Stimulated activated CD4-positive, alpha-beta T cell treated with anti-CD3 and anti-CD28 coated beads, Interleukin-12 subunit alpha, Interleukin-12 subunit beta, amount 100 ng/mL, for 24 hours (primary cell): ENCODE results near the gene CITED2.
"Not testable (repeated sequence)": the region's sequence is repeated elsewhere in the genome, so short reads cannot be mapped to it uniquely, and the experiment has no call there.

Source experiments
- DNase-seq, 2 experiments: peaks; one replicate each; pipeline ENCODE4 v3.0.0-alpha.2; 2020; ENCODE audit warnings: low read depth in 2 of 2

Gene CITED2

DNA sequence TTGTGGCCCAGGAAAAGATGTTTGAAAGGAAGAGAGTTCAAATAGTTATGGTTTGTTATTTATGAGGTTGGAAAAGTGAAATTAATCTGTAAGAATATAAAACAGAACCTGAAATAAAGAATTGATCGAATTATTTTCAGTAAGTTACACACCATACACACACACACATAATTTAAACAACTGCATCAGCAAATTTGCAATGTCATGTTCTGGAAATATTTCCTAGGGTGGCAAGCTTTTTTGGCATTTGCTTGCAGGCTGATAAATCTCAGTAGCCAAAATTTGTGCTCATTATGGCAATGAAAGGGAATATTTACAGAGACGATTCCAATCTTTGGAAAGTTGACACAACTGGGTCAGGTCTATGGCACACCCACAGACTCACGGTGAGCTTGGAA is 9.5 kb downstream of the CITED2 start:
- no peak for DNase-seq

DNA sequence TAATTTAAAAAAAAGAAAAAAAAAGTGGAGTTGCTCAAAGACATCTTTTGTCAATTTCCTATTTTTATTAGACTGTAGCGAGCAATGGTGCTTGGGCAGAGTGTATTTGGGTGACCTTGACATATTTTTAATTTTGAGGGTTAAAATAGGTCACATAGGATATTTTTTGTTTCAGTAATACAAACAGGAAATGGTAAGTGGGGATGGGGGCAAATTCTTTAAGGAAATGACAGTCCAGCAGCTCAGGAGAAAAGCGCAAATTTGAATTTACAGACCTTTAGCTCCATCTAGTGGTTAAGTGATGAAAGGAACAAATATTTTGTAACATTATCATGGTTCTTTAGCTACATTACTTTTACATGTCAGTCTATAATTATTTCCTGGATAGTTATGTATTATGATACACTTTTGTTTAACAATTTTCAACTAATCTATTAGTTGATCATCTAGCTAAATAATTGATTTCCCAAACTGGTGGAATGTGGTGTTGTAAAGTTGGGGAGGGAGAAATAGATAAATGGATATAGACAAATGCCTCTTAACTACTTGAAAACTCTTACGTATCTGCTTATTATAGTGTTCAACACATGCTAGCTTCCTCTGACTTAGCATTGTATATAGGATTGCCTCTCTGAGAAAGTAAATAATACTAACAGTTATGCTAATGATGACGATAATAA is 10.0 kb downstream of the CITED2 start:
- DNase-seq = no peak

DNA sequence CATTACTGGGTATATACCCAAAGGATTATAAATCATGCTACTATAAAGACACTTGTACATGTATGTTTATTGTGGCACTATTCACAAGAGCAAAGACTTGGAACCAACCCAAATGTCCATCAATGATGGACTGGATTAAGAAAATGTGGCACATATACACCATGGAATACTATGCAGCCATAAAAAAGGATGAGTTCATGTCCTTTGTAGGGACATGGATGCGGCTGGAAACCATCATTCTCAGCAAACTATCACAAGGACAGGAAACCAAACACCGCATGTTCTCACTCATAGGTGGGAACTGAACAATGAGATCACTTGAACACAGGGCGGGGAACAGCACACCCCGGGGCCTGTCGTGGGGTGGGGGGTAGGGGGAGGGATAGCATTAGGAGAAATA is 10.7 kb downstream of the CITED2 start:
- DNase-seq = not testable (repeated sequence)

DNA sequence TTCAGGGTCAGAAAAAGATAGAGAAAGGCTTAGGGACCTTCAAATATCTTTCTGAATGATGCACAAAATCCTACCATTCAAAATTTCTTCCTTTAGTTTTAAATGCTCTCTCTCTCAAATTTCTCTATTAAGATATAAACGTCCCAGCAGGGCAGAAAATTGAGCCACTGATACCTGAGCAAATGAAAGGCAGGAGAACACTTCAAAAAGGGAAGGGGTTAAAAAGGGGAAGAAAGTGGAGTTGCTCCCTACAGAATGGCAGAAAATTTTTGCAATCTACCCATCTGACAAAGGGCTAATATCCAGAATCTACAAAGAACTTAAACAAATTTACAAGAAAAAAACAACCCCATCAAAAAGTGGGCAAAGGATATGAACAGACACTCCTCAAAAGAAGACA is 11.3 kb downstream of the CITED2 start:
- DNase-seq = not testable (repeated sequence)

DNA sequence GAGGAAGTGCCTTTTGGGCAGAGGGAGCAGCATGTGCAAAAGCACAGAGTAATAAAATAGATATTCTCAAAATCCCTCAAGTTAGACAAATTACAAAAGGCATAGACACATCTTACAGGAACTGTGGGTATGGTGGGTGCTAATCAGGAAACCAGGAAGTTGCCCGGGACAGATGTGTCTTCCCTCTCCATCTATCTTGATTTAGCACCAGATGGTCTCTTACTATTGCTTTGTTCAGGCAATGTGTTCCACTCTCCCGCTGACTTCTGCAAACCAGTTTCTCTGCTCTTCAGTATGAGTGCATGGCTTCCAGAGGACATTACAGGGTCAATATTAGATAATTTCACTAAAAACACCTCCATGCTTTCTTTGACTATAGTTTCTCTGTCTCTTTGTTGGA is 13.2 kb downstream of the CITED2 start:
- DNase-seq = no peak

DNA sequence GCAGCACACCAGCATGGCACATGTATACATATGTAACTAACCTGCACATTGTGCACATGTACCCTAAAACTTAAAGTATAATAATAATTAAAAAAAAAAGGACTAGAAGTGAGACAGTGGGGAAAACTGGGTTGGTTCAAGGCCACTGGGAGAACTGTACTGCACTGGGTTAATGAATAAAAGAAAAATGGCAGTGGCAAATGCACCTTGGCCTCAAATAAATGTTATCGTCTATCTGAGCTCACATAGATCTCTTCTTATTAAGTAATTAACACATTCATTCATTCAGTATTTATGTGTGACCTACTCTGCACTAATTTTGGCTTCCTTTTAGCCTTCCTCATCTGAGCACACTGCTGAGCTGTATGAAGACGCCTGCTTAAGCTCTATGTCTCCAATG is 17.5 kb downstream of the CITED2 start:
- no peak for DNase-seq

DNA sequence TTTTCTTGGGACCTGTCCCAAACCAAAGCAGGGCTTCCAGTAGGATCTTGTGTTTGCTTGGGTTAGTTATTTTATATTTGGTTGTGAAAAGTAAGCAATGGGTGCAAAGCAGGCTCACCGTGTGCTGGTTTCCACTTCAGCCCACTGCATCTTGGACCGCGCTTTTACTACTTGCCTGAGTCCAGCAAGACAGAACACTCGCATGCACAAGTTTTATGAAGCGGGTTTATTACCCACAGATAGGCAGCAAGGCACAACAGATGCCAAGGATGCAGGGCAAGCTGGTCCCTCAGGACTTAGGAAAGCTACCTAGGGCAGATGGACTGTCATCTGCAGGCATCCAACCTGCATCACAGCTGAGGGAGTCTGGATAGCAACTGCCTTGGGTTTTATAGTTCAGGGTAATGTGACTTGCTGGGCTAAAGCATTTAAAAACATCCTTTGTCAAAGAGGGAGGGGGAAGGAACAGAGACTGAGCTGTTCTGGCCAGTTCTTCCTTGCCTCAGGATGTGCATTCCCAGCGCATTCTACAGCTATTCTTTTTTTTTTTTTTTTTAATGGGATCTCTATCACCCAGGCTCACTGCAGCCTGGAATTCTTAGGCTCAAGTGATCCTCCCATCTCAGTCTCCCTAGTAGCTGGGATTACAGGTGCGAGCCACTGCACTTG is 18.5 kb downstream of the CITED2 start:
- no peak for DNase-seq

DNA sequence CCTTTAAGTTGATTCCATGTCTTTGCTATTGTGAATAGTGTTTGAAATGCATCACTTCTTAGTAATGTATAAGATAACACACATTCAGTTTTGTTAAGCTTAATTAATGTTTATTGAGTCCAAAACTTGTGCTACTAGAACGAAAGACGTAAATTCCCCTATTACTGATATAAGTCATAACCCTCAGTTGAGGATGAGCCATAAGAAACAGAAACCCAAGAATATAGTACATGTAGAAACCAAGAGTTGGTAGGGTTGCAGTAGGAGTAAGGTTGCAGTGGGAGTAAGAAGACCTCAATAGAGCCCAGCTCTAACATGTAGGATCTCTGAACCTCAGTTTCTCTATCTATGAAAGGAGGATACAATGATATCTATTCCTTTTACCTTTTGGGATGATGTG is 19.3 kb downstream of the CITED2 start:
- DNase-seq = no peak

DNA sequence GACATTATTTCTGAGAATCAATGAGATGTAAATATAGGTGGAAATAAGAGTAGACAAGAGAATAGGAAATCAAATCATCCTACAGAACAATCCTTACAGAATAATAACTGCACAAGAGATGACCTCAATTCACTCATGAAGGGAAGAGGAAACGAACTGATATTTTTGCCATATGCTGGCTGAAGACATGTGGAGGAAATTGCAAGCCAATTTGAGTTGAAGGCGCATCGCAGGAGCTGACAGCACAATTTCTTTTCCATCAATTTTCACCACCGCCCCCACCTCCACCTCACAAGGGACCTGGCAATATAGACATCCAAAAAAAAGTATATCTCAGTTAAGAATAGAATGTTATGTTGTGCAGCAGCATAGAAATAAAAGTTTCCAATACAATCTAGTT is 20.3 kb downstream of the CITED2 start:
- no peak for DNase-seq

DNA sequence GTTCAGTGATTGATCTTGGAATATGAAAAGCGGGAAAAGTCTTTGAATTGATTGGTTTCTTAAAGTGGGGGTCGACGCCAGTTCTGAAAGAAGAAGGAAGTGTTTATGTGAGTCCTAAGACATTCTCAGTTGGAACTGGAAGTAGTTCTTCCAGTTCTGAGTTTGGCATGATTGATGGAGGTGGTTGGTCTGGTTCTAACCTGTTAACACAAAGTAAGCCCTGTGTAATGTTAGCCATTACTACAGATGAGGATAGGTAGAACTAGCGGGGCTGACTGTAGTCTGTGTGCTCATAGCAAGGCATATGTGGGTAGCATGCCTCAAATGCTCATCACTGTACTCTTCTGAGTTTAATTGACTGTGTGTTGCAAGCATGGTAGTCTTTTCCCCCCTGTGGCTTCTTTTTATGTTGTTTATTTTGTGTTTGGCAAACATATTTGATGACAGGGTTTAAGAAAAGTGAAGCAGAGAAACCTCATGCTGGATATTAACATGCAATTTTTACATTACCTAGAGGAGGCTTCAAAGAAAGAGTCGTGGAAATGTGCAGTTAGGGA is 24.9 kb downstream of the CITED2 start:
- no peak for DNase-seq

DNA sequence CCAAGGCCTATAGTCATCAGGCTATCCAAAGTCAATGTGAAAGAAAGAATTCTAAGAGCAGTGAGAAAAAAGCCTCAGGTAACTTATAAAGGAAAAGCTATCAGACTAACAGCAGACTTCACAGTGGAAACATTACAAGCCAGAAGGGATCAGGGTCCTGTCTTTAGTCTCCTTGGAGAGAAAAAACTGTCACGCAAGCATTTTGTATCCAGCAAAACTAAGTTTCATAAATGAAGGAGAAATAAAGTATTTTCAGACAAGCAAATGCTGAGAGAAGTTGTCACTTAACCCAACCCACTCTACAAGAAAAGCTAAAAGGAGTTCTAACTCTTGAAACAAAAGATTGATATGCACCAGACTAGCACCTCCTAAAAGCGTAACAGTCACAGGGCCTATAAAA is 28.1 kb downstream of the CITED2 start:
- no peak for DNase-seq

DNA sequence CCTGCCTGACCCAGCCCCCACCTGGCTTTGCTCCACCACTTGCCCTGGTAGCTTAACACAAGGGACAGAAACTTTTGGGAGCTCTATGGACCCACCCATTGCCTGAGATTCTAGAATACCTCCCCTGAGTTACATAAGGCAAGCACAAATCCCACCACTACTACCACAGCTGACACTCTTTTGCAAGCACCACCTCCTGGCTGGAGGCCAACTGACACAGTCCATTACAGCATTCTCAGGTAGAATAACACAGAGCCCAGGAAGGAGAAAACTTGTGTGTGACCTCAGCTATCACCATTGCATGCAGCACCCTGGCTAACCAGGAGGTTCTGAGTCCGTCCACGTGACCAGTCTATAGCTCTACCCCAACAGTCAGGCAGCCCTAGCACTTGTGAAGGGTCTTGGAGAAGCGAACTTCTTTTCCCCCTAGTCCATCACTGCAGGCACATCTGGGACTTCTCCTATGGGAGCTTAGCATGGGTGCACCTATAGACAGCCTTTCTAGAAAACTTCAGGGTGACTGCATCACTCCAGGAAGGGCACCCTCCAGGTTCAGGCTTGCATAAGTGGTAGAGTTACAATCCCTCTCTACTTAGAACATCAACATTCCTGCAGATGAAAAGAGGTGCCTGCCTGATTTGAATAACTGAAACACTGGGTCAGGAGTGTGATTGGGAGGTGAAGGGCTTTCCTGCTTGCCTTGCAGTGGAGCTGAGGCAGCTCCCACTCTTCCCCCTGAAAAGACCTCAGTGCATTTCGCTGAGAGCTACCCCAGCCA is 30.1 kb downstream of the CITED2 start:
- DNase-seq = no peak

DNA sequence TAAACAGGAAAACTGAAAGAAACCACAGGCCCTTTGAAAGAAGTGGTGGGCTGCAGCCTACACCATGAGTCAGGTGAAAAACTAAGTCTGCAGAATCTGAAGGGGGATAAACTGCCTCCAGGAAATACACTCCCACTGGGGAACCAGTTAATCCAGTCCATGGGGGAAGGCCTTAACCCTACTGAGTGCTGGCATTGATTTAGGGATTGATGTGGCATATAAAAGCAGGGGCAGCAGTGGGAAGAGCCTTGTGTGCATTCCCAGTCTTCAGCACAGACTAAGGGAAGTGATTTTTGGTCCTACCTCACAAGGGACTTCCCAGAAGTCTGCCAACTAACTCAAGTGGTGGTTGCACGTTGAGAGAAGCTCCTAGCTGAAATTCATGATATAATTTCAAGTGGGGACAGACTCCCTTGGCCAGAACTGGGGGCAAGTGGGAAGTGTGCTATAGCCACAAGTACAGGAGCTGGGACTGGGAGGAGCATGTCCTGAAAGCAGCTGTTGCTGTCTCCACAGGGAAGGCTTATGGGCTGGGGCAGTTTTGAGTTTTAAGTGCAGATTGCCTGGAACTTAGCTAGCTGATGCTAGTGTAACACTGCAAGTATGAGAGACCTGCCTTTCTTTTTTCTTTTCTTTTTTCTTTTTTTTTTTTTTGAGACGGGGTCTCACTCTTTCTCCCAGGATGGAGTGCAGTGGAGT is 31.2 kb downstream of the CITED2 start:
- DNase-seq = no peak

DNA sequence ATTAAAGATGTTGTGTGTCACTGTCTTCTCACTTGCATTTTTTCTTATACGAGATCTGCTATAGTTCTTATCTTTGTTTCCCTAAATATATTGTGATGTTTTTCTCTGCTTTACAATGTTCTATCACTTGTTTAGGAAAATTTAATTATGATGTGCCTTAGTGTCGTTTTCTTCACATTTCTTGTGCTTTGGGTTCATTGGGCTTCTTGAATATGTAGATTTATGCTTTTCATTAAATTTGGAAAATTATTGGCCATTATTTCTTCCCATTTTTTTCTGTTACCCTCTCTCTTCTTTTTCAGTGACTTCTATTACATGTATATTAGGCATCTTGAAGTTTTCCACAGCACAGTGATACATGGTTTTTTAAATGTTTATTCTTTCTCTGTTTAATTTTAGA is 33.4 kb downstream of the CITED2 start:
- no peak for DNase-seq

DNA sequence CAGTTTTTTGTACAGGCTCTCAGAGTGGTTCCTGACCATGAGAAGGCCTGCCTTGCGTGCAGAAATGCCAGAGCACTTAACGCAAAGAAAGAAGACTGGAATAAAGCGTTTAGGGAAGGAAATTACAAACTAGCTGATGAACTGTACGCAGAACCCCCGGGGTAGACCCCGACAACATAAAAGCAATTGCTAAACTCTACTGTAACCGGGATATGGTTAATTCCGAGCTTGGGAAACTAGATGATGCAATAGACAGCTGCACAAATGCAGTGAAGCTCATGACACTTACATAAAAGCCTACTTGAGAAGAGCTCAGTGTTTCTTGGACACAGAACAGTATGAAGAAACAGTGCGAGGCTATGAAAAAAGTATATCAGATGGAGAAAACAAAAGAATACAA is 35.7 kb downstream of the CITED2 start:
- no peak for DNase-seq

DNA sequence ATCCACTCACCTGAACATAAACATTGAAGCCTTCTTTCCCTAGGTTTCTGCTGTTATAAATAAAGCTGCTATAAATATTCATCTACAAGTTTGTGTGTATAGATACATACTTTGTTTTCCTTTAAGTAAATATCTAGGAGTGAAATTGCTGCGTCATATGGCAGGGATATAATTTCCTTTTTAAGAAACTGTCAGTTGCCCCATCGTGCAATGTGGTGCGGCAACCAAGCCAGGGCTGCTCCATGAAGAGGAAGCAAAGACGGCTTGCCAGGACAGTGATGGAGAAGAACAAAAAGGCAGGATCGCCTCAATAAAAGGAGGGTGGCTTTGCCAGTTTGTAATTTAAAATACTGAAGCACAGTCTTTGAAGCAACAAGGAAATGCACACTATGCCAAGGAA is 36.6 kb downstream of the CITED2 start:
- no peak for DNase-seq

DNA sequence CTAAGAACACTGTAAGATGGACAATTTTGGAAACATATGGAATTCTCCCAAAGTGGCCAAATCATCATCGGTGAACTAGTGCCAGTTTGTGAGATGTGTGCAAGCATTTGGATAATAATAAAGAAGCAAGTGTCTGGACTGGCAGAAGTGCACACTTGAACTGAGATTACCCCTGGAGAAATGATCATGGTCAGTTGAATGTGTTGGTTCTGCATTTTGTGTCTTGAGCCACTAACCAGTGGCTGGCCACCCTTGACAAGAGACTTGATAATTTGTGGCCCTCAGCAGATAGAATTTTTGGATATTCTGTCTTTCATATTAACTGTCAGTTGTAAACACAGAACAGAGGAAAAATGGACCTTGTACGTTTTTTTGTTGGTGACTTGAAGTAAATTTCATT is 37.4 kb downstream of the CITED2 start:
- DNase-seq = no peak

DNA sequence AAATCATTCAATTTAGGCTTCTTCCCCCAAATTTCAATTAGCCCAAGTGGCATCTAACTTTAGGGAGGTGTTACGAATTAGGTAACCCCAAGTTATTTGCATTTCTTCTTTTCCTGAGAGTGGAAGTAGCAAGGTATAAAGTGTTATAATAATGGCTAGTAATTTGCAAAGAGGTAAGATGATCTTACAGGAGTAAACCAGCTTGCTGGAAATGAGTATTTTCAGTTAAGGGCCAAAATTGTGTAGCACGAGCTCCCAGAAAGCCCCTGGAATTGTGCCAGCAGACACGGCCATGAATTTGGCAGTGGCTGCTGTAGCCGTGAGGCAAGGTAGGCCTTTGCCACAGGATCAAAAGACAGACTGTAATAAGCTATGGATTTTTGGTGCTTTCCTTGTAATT is 38.0 kb downstream of the CITED2 start:
- no peak for DNase-seq

DNA sequence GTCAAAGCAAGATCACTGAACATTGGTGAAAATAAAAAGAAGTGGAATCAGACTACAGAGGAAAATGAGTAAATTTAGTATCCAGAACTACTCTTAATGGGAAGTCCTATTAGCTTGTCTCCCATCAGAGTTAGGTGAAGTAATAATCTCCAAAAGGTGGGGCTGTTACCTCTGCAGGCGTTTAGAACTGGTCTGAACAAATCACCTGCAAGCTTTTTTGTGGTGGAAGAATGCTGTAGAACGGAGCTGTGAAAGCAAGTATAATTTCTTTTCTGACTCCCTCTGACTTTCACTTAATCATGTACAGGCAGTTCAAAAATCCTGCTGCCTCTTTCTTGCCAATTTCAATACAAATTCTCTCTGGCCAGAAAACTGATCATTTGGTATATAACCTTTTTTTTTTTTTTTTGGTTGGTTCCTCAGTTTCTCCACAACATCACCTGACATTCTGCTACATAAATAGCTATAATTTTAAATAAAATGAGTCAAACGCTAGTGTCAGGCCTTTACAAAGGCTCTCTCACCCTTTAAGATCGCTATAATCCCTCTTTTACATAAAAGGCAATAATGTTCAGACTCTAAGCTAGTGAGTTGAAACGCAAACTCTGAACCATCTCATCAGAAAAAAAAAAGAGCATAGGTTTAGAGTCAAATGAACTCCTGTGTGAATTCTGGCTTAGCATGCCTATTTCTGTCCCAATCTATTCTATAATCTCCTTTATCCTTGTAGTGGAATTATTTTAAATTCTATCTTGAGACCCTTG is 38.8 kb downstream of the CITED2 start:
- no peak for DNase-seq

DNA sequence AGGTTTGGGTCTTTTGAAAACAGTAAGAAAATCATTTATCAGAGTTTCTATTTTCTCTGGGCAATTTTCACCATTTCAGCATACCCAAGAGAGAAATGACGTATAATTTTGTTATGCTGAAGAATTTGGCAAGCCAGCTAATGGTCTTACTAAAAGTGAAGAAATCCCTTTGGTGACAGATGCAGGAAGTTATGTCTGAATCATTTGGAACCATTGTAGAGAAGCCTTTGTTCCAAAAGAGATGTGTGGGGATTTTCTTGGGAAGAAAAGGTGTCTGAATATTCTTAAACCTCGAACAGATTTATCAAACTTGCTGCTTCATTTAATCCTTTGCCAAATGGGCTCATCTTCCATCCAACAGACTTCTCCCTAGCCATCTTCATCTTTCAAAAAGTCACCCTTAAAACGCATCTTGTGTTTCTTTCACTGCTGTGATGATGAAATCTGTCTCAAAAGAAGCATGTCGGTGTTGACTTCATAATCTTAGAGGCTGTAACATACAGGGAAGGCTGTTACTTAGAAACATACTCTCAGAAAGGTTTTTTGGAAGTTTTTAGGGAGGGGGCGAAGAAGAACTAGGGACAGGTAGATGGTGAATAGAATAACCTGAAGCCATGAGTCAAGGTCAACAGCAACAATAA is 39.5 kb downstream of the CITED2 start:
- DNase-seq = no peak
